Lower lobe of right lung (tissue), 2 donors: ENCODE results near the gene CTDSP2. TPM values are rescaled to one million over a fixed set of nuclear protein-coding genes. Genes with fewer than 3 reads are reported as not detected.

Source experiments
- ATAC-seq, 2 donors: fragments of 200-7000 bp; cut with Tn5 transposase; one replicate each; pipeline ENCODE4 v1.9.1; 2020 to 2022; ENCODE audit warnings: mild to moderate bottlenecking in 2 of 2, moderate library complexity in 2 of 2
- DNase-seq: peaks from one replicate; pipeline ENCODE4 v3.0.0-alpha.2; 2020
- H3K27ac ChIP-seq: fragments of 200-600 bp; one replicate; pipeline ENCODE4 v1.8.0; 2022
- H3K27me3 ChIP-seq: fragments of 200-600 bp; one replicate; pipeline ENCODE4 v1.8.0; 2022; ENCODE audit warnings: low read depth
- H3K36me3 ChIP-seq: fragments of 200-600 bp; one replicate; pipeline ENCODE4 v1.8.0; 2022; ENCODE audit warnings: mild to moderate bottlenecking
- H3K4me1 ChIP-seq: fragments of 200-600 bp; one replicate; pipeline ENCODE4 v1.8.0; 2022
- H3K4me3 ChIP-seq: fragments of 200-600 bp; one replicate; pipeline ENCODE4 v1.8.0; 2022; ENCODE audit warnings: mild to moderate bottlenecking
- H3K9me3 ChIP-seq: fragments of 200-600 bp; one replicate; pipeline ENCODE4 v1.8.0; 2022
- CTCF ChIP-seq: fragments of 200-600 bp; IDR thresholded peaks from one replicate; pipeline ENCODE4 v1.8.0; 2022; ENCODE audit warnings: antibody characterized with exemption, mild to moderate bottlenecking
- intact Hi-C: fragments of 100-400 bp; cut with DNase I; formaldehyde crosslinking; loops from one replicate; pipeline ENCODE4 v1.11.0; 2022
- total RNA-seq: library from RNA; stranded (reverse); fragmentation: NEBNext Ultra II Directional; extraction: Animal tissue kit (Norgen Biotek cat#: 25700); gene quantifications from one replicate; pipeline ENCODE4 v1.2.1, GENCODE V29; 2021
- donor health status: DM: no; HTN: yes; CAD: no; lungs with severe emphysema.

The CTDSP2 gene
- total RNA-seq, 1 donor from 2014 or later = 220 TPM

- no peaks in the 10 kb centered on the region for H3K9me3 ChIP-seq
- H3K27ac ChIP-seq = no peak overlapping the region
- no peak for TF ChIP-seq CTCF
- no peaks in the 10 kb centered on the region for H3K27me3 ChIP-seq
- intact Hi-C loops = no loop called here
- no peak overlapping the region for H3K4me3 ChIP-seq
- H3K36me3 ChIP-seq = peaks cover 95% of the 10 kb centered on the region
- H3K4me1 ChIP-seq = no peaks in the 10 kb centered on the region
- ATAC-seq = no peak
- DNase-seq = no peak
Observed at GRCh38 chr12:57796996-57797395, 49.5 kb downstream of the CTDSP2 start.

GRCh38 chr12:57795354-57795753, 51.2 kb downstream of the CTDSP2 start:
- Histone ChIP-seq H3K27me3 (no peaks in the 10 kb centered on the region), H3K36me3 (peaks cover 93% of the 10 kb centered on the region), H3K9me3 (no peaks in the 10 kb centered on the region), H3K27ac (no peak overlapping the region), H3K4me3 (no peak overlapping the region), H3K4me1 (no peaks in the 10 kb centered on the region)
- DNase-seq = no peak
- intact Hi-C loops = no loop called here
- ATAC-seq = no peak
- no peak for TF ChIP-seq CTCF

- H3K9me3 ChIP-seq = no peaks in the 10 kb centered on the region
- DNase-seq (no peak), ATAC-seq (peak in 1 of 2 donors; percentile 39)
- H3K27me3 ChIP-seq = no peaks in the 10 kb centered on the region
- no peak for TF ChIP-seq CTCF
- intact Hi-C loops = no loop called here
- no peak overlapping the region for H3K4me3 ChIP-seq
- no peak overlapping the region for H3K27ac ChIP-seq
- H3K36me3 ChIP-seq = peaks cover 93% of the 10 kb centered on the region
- no peaks in the 10 kb centered on the region for H3K4me1 ChIP-seq
Observed at GRCh38 chr12:57793920-57794319, 52.6 kb downstream of the CTDSP2 start.

GRCh38 chr12:57783861-57784260, 62.7 kb downstream of the CTDSP2 start:
- no peak overlapping the region for H3K27ac ChIP-seq
- H3K27me3 ChIP-seq = no peaks in the 10 kb centered on the region
- TF ChIP-seq CTCF = no peak
- peaks cover 47% of the 10 kb centered on the region for H3K36me3 ChIP-seq
- H3K4me1 ChIP-seq = peaks cover 35% of the 10 kb centered on the region
- H3K4me3 ChIP-seq = peak overlapping the region; percentile 93
- intact Hi-C loops = no loop called here
- H3K9me3 ChIP-seq = no peaks in the 10 kb centered on the region
- no peak for ATAC-seq
- DNase-seq = no peak

- Histone ChIP-seq H3K27me3 (no peaks in the 10 kb centered on the region), H3K36me3 (peaks cover 43% of the 10 kb centered on the region), H3K4me1 (peaks cover 35% of the 10 kb centered on the region), H3K4me3 (peak overlapping the region; percentile 93), H3K9me3 (no peaks in the 10 kb centered on the region), H3K27ac (no peak overlapping the region)
- intact Hi-C loops = no loop called here
- no peak for TF ChIP-seq CTCF
- ATAC-seq = no peak
- DNase-seq = no peak
Observed at GRCh38 chr12:57783466-57783801, 63.1 kb downstream of the CTDSP2 start.
